GM12864 (cell line): ENCODE data around the gene AKR1C3.
"Not testable (repeated sequence)": the region's sequence is repeated elsewhere in the genome, so short reads cannot be mapped to it uniquely, and the experiment has no call there.

Experiments
- DNase-seq: peaks from one replicate; pipeline ENCODE4 v3.0.0-alpha.2; 2011; ENCODE audit warnings: low read depth
- H3K4me3 ChIP-seq: 2 replicates; pipeline ENCODE4 v1.5.1; 2011; ENCODE audit warnings: mild to moderate bottlenecking, low read depth, low read length, control low read depth
- CTCF ChIP-seq: IDR thresholded peaks from 2 replicates; pipeline ENCODE4 v1.5.1; 2011; ENCODE audit warnings: low read depth, mild to moderate bottlenecking, moderate library complexity, low read length, control low read depth, inconsistent platforms; ENCODE audit errors: missing control alignments

The AKR1C3 gene

GRCh38 chr10:5103481-5103880, 9.3 kb downstream of the AKR1C3 start:
- DNase-seq, result no peak
- no peak overlapping the region for H3K4me3 ChIP-seq
- TF ChIP-seq CTCF, result no peak

- DNase-seq, result no peak
- H3K4me3 ChIP-seq, result no peak overlapping the region
- TF ChIP-seq CTCF, result no peak
These were observed 11.4 kb downstream of the AKR1C3 start for GRCh38 chr10:5105626-5106025.

- no peak overlapping the region for H3K4me3 ChIP-seq
- DNase-seq, result no peak
- no peak for TF ChIP-seq CTCF
These were observed 12.3 kb downstream of the AKR1C3 start for GRCh38 chr10:5106553-5106952.

GRCh38 chr10:5107860-5108526, 13.8 kb downstream of the AKR1C3 start:
- H3K4me3 ChIP-seq, result no peak overlapping the region
- no peak for TF ChIP-seq CTCF
- DNase-seq, result no peak

GRCh38 chr10:5108658-5109416, 14.6 kb downstream of the AKR1C3 start:
- DNase-seq, result no peak
- H3K4me3 ChIP-seq, result no peak overlapping the region
- TF ChIP-seq CTCF, result no peak

- H3K4me3 ChIP-seq, result not testable (repeated sequence)
These were observed 15.6 kb downstream of the AKR1C3 start for GRCh38 chr10:5109861-5110260.

GRCh38 chr10:5116621-5117020, 22.4 kb downstream of the AKR1C3 start:
- TF ChIP-seq CTCF, result no peak
- DNase-seq, result no peak
- H3K4me3 ChIP-seq, result no peak overlapping the region

More at GRCh38 chr10:5109861-5110260, 15.6 kb downstream of the AKR1C3 start:
- DNase-seq, result not testable (repeated sequence)
